Activated T-cell treated with anti-CD3 and anti-CD28 coated beads for 48 hours (primary cell): ENCODE data around the gene AKR7A3.
"Not testable (repeated sequence)": the region's sequence is repeated elsewhere in the genome, so short reads cannot be mapped to it uniquely, and the experiment has no call there.

Experiments
- DNase-seq: peaks from one replicate; pipeline ENCODE4 v3.0.0-alpha.2; 2020; ENCODE audit warnings: low read depth

The AKR7A3 gene

GRCh38 chr1:19317126-19317910 lies 28.7 kb upstream of the AKR7A3 start:
- no peak for DNase-seq

DNA sequence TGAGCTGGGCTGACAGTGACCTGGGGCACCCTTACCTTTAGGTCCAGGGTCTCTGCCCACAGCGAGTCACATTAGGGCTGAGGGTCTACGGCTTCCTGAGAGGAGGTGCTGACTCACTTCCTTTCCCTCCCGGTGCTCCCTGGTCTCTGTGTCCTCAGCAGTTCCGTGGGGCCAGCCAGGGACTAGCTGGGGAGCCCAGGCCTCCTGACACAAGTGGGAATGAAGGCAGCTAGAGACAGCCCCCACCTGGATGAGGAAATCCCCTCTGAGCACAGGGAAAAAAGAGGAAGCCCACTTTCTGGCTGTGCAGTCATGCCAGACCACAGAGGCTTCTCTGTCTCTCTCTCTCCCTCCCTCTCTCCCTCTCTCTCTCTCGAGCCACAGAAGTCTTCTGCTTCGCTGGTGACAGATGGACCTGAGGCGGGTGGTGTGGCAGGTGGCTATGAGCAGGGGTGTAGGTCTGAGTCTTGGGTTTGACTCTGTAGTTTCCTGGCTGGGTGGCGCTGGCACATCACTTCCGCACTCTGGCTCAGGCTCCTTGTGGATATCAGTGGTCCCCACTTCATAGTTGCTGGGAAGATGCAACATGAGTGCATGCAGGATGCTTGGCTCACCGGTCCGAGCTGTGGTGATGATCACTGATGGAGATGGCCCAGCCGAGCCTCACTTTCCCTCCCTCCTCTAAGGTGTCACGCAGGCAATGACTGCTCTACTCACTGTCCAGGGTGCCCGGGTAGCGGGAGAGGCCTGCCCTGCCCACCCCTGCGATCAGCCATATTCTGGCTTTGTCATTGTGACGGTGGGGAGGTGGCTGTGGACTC lies 27.0 kb upstream of the AKR7A3 start:
- no peak for DNase-seq

DNA sequence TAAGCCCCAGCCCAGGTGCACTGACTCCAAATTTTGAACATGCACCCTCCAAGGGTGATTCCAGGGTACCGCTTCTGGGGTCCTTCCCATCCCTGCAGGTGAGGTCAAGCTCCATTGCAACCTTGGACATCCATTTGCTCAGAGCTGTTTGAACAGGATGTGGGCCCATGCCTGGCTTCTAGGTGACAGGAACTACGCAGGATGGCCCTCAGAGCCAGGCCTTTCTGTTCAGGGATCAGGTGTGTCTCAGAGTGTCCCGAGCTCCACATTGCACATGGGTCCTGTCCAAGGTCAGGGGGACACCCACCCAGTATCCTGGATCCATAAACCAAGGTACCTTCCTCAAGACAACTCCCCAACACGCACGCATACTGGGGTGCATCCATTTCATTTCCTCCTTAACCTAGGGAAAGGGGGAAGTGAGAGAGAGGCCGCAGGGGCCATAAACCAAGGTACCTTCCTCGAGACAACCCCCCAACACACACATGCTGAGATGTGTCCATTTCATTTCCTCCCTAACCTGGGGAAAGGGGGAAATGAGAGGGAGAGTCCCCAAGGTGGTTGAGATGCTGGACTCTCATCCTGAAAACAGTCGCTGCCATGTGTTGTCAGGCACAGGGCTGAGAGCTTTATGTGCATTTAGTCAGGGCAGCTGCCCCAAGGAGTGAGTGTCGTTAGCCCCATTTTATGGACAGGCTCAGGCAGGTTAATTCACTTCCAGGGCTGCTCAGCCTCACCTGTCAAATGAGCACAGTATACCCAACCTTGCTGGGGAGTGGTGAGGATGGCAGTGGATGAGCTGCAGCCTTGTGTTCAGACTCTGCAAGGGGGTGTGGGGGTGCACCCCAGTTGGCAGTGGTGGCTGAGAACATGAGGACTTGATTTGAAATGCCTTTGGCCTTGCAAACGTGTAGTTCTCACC lies 25.7 kb upstream of the AKR7A3 start:
- DNase-seq = no peak

- DNase-seq = no peak
Observed at GRCh38 chr1:19313636-19313959, 25.0 kb upstream of the AKR7A3 start.

- DNase-seq = no peak
Observed at GRCh38 chr1:19312782-19313635, 24.4 kb upstream of the AKR7A3 start.

DNA sequence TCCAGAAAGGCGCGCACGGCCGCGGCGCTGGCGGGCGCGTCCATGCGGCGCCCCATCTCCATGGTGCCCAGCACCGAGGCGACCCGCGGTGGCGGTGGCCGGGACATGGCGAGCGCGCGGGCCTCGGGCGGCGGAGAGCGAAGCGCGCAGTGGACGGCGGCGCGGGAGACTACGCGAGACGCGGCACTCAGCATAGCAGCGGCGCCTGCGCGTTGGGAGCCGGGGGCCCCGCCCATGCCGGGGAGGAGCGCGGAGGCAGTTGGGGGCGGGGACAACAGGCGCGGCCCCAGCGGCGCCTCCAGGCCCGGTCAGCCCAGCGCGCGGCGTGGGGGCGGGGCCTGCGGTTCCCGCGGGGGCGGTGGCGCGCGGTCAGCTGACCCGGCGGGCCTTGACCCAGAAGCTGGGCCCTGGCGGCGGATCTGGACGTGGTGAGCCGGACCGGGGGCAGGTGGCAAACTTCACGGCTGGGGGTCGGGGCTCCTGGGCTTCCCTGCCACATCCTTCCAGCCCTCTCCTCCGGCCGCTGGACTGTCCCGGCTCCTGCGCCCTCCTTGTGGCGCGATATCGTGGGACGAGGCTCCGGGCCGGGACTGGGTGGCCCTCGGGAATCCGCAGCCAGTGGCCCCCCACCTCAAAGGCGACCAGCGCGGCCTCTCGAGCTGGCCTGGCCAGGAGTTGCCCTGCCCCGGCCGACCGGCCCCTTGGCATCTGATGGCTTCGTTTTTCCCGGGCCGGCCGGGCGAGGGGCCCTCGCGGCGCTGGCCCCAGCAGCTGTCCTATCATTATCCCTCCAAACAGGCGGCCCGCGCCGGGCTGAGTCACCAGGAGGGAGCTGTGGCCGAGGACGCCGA lies 23.6 kb upstream of the AKR7A3 start, which contains the start of the genes AKR7A2 and SLC66A1:
Gene AKR7A2 (minus strand): TSS at position 214 of the 851 bp plus-strand sequence. CDS start 20 bp downstream, at position 194.
Gene SLC66A1 (plus strand): TSS at position 396 of the 851 bp plus-strand sequence. CDS start 5,352 bp downstream, outside the sequence.
- peak; percentile 95 for DNase-seq

DNA sequence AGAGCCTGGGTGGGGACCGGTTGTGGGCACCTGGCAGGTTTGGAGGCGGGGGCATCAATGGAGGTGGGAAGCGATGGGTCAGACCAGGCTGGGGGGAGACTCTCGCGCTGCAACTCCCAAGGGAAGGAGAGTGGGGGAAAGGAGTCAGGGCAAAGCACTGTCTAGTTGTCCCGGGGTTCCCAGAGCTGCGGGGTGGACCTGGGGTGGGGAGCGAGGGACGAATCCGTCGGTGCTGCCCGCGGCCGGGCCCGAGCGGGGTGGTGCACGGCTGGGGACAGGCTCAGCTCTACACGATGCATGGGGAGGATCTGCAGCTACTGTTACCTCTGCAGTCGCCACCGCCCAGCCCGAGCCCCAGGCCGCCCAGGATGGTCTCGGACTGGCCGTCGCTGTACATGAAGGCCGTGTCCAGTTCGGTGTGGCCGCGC lies 22.9 kb upstream of the AKR7A3 start:
- DNase-seq = no peak

DNA sequence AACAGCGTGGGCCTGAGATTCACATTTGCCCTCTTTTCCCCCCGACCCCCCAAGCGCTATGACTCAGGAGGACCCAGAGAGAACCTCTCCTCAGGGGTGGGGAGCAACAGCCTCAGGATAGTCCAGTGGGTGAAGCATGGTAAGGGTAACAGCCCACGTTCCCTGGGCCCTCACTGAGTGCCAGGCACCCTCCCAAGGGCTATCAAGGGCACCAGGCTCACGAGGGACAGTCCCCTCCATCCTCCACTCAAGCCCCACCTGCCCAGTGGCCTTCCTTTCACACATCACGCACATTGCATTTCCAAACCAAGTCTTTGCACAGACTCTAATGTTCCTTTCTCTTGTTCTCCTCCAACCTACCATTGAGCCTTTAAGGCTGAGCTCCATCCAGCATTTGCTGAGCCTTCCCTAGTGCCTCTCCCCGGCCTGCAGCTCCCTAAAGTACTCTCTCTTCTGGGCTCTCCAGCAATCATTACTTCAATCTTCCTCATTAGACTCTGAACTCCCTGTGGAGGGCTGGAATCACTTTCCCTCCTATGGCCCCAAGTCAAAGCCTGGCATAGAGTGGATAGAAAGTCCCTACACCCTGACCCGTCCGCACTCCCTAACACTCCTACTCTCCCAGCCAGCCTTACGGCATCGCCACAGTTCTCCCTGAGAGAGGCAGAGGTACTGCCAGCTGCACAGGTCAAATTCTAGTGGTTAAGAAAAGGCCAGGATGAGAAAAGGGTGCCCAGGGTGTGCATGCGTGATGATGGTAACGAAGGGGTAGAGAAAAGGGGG lies 22.3 kb upstream of the AKR7A3 start:
- no peak for DNase-seq

- DNase-seq = no peak
Observed at GRCh38 chr1:19310061-19310460, 21.5 kb upstream of the AKR7A3 start.

DNA sequence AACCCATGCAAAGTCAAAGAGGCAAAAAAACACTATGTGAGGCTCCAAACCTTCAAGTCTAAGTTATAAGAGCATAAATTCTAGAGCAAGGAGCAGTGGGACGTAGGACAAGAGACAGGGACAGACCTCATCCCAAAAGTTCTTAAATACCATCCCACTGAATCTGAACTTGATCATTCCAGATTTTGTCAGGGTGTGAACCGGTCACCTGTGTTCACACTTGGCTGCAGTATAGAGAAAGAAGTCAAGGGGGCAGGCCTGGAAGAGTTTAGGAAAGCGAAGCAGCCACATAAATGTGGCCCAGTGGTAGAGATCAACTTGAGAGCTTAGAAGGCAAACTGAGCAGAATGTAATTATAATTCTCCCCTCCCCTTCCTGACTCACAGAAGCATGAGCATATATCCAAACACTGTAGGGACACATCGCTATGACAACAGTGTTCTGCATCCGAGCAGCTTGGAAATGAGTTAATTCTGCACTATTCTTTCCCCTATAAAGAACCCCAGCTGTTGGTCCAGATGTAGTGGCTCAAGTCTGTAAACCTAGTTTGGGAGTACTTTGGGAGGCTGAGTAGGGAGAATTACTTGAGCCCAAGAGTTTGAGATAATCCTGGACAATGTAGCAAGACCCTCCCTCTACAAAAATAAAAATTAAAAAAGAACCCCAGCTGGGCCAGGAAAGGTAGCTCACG lies 20.7 kb upstream of the AKR7A3 start:
- DNase-seq = no peak

GRCh38 chr1:19308509-19308907 lies 19.9 kb upstream of the AKR7A3 start:
- no peak for DNase-seq

DNA sequence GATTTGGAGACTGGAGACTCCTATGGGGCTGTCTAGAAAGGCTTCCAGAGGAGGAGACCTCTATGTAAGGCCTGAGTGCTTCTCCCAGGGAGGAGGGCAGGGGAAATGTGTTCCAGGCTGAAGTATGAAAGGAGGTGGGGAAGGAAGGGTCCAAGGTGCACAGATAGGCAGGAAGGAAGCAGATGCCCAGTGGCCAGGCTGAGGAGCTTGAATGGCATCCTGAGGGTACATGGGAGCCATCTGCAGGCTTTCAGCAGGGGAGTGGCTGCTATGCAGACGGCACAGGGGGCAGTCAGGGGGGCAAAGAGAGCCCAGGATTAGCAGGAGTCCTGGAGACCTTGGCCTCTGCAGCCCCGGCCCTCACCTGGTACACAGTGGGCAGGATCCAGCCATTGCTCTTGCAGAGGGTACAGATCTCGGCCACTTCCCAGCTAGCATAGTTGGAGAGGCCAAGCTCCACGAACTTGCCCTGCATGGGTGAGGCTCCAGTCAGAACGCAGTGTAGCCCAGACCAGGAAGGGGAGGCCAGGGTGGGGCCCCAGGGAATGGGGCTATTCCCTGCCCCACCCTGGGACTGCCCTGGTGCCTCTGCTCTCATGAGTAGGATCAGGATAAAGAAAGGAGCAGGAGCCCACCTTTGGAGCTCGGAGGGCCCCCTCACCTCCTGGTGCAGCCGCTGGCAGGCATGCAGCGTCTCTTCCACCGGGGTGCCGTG lies 19.4 kb upstream of the AKR7A3 start:
- no peak for DNase-seq

GRCh38 chr1:19306941-19307340 lies 18.4 kb upstream of the AKR7A3 start:
- DNase-seq = no peak

DNA sequence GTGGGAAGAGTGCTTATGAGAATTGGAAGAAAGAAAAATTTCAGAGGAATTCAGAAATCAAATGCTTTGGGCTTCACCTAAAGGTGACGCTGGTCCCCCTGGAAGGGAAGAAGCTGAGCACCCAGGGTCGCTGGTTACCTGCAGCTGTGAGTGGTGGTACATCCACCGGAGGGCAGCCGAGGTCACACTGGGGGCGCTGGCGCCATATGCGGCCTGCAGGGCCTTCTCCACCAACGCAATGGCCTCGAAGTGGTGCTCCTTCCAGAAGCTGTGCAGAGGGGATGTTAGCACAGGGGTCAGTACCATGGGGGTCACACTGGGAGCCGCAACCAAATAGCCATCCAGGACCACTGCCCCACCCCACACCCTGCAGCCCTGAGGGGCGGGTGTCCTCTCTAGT lies 17.3 kb upstream of the AKR7A3 start:
- DNase-seq = no peak

DNA sequence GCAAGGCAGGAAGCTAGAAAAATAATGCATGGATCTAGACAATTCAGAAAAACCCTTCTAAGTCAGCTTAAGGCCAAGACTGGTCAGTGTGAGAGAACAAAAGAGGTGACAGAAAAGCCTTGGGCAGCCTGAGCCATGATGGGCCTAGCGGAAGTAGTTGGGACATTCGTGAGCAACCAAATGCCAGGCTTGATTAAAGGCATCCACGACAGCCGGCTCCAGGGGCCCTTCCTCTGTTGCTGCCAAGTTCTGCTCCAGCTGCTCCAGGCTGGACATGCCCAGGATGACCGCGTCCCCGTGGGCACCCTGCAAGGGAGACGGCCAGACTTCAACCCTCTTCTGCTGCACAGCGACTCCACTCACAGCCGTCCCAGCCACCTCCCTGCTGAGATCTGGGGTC lies 15.5 kb upstream of the AKR7A3 start:
- DNase-seq = not testable (repeated sequence)

DNA sequence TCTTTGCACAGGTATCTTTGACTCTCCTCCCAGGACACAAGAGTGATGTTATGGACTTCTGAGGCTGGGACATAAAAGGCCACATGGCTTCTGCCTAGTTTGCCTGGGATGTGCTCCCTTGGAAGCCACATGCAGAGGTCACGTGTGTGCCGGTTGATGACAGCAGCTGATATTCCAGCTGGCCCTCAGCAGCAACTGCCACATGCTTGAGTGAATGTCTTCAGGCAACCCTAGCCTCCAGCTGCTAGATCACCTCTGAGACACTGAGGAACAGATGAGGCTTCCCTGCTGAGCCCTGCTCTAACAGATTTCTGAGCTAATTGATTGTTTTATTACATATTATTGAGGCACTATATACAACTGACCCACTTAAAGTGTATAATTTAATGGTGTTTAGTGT lies 11.6 kb upstream of the AKR7A3 start:
- DNase-seq = no peak

DNA sequence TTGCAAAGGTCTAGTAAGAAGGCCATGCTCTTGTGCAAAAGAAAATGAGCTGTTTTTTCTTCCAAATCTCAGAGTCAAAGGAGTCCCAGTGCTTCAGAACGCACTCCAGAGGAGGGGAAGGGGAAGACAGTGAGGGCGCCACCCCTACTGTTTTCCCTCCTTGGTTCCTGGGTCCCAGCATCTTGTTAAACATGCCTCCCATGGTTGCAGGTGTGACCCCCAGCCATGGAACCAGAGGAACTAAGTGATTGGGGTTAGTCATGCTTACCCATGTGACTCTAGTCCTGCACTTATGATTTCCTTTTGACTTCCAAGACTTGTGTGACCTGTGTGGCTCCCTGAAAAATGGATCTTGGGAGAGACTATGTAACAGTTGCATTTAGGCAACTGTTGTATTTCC lies 6.1 kb upstream of the AKR7A3 start:
- DNase-seq = no peak

DNA sequence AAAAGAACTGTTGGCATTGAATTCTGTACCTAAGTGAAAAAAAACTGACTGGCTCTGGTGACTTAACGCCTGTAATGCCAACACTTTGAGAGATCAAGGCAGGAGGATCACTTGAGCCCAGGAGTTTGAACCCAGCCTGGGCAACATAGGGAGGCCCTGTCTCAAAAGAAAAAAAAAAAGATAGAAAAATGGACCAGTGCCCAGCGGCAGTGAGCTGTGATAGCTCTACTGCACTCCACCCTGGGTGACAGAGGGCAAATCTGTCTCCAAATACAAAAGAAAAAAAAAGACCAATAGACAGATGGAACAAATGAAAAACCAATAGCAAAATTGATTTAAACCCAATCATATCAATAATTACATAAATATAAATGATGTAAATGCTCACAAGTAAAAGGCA lies 674 bp upstream of the AKR7A3 start:
- no peak for DNase-seq
